Lung (tissue), 12 donors: Measurements from ENCODE around the gene PCSK4. TPM values are rescaled to one million over a fixed set of nuclear protein-coding genes. Genes with fewer than 3 reads are reported as not detected.

ENCODE experiments used
- ATAC-seq: fragments of 200-7000 bp; cut with Tn5 transposase; one replicate; pipeline ENCODE4 v1.9.1; 2020; ENCODE audit warnings: moderate number of reproducible peaks; ENCODE audit not compliant: insufficient read depth, low FRiP score
- DNase-seq, 3 donors: peaks; one replicate each; pipeline ENCODE4 v3.0.0-alpha.2; 2013 to 2017
- H3K27ac ChIP-seq, 2 donors: one replicate each; pipeline ENCODE4 v1.5.1; 2013; ENCODE audit warnings: mild to moderate bottlenecking in 2 of 2, moderate library complexity in 2 of 2, control low read depth in 1 of 2, inconsistent platforms in 1 of 2, low read depth in 1 of 2, low read length in 1 of 2
- H3K27me3 ChIP-seq, 3 donors: one replicate each; pipeline ENCODE4 v1.5.1; 2013; ENCODE audit warnings: low read length in 2 of 3; ENCODE audit not compliant: control insufficient read depth in 3 of 3, insufficient read depth in 3 of 3
- H3K36me3 ChIP-seq, 4 donors: one replicate each; pipeline ENCODE4 v1.5.1; 2013; ENCODE audit warnings: low read length in 4 of 4, mild to moderate bottlenecking in 1 of 4, moderate library complexity in 1 of 4; ENCODE audit not compliant: control insufficient read depth in 4 of 4, insufficient read depth in 4 of 4
- H3K4me1 ChIP-seq, 5 donors: one replicate each; pipeline ENCODE4 v1.5.1; 2013; ENCODE audit warnings: low read length in 5 of 5, mild to moderate bottlenecking in 2 of 5, moderate library complexity in 1 of 5; ENCODE audit not compliant: control insufficient read depth in 5 of 5, insufficient read depth in 5 of 5
- H3K4me3 ChIP-seq: one replicate; pipeline ENCODE4 v1.5.1; 2013; ENCODE audit warnings: mild to moderate bottlenecking, control low read depth, moderate library complexity
- H3K9ac ChIP-seq, 2 donors: one replicate each; pipeline ENCODE4 v1.5.1; 2013; ENCODE audit warnings: low read length in 2 of 2, control low read depth in 1 of 2; ENCODE audit not compliant: insufficient read depth in 1 of 2
- H3K9me3 ChIP-seq, 4 donors: one replicate each; pipeline ENCODE4 v1.5.1; 2013; ENCODE audit warnings: low read length in 3 of 4, mild to moderate bottlenecking in 1 of 4, moderate library complexity in 1 of 4; ENCODE audit not compliant: control insufficient read depth in 4 of 4, insufficient read depth in 3 of 4
- WGBS, 2 donors: extraction: QIAGEN DNeasy Blood & Tissue Kit; methylation state at CpG; one replicate each; pipeline ENCODE4 v1.1.7; 2013; 5-methylcytosine and 5-hydroxymethylcytosine counted together
- polyA plus RNA-seq, 2 donors: library from polyadenylated mRNA; stranded (reverse); fragments of 200-250 nt; gene quantifications; one replicate each; pipeline ENCODE4 v1.2.1, GENCODE V29; 2013
- total RNA-seq, 2 donors: library from RNA; depleted of rRNA in 1 of 2; stranded (reverse); fragments of >200 nt in 1 of 2; gene quantifications; one replicate each; pipeline ENCODE4 v1.2.1, GENCODE V29; 2014 to 2021
- TF ChIP-seq, protein P1 (sequence below): IDR thresholded peaks from 2 replicates; pipeline ENCODE4 v1.5.1; 2012; ENCODE audit warnings: mild to moderate bottlenecking; ENCODE audit errors: control extremely low read depth, extremely low read depth
- donor health status: control.
- donor health status: control.
- donor health status: Bipolar disorder and iron deficiency.
- donor health status: healthy.
- donor health status: DM: yes; HTN: yes; CAD: no.

Gene PCSK4
- total and polyA plus RNA-seq, 4 donors: 2.3 to 7.9 (median 5.4) TPM

DNA sequence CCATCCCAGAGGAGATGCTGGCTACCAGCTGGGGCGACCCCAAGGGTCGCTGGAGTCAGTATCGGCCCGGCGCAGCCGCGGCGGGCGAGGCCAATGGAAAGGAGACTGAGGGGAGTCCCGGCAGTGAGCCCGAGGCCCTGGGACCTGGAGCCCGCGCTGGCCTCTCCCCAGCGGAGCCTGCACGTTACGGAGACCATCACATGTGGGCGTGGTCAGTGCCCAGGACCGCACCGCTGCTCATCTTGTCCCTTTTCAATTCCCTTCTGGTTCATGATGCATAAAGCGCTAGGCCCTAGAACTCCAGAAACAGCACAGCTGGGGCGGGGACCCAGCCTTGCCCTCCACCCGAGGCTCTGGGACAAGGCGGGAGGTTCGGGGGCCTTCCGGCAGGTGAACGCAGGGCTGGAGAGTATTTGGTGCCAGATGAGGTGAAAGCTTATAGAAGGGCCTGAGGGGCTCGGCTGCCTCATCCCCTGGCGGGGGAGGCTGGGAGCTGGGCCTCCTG, 19.1 kb downstream of the PCSK4 start:
- H3K36me3 ChIP-seq: peaks cover 0 to 14% (median 2%) of the 10 kb centered on the region in 4 donors
- no peak for DNase-seq
- H3K27ac ChIP-seq: no peak overlapping the region
- H3K4me1 ChIP-seq: peaks cover 0 to 47% (median 11%) of the 10 kb centered on the region in 5 donors
- peaks cover 0 to 14% (median 0%) of the 10 kb centered on the region in 4 donors for H3K9me3 ChIP-seq
- no peak for ATAC-seq
- WGBS, 2 donors: 5 to 7% methylated on average over 27 to 28 of the region's 28 CpGs
- TF ChIP-seq, protein P1, sequence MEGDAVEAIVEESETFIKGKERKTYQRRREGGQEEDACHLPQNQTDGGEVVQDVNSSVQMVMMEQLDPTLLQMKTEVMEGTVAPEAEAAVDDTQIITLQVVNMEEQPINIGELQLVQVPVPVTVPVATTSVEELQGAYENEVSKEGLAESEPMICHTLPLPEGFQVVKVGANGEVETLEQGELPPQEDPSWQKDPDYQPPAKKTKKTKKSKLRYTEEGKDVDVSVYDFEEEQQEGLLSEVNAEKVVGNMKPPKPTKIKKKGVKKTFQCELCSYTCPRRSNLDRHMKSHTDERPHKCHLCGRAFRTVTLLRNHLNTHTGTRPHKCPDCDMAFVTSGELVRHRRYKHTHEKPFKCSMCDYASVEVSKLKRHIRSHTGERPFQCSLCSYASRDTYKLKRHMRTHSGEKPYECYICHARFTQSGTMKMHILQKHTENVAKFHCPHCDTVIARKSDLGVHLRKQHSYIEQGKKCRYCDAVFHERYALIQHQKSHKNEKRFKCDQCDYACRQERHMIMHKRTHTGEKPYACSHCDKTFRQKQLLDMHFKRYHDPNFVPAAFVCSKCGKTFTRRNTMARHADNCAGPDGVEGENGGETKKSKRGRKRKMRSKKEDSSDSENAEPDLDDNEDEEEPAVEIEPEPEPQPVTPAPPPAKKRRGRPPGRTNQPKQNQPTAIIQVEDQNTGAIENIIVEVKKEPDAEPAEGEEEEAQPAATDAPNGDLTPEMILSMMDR: no peak
- H3K27me3 ChIP-seq: peaks cover 13 to 38% (median 34%) of the 10 kb centered on the region in 3 donors
- H3K9ac ChIP-seq: no peak overlapping the region
- no peak overlapping the region for H3K4me3 ChIP-seq

DNA sequence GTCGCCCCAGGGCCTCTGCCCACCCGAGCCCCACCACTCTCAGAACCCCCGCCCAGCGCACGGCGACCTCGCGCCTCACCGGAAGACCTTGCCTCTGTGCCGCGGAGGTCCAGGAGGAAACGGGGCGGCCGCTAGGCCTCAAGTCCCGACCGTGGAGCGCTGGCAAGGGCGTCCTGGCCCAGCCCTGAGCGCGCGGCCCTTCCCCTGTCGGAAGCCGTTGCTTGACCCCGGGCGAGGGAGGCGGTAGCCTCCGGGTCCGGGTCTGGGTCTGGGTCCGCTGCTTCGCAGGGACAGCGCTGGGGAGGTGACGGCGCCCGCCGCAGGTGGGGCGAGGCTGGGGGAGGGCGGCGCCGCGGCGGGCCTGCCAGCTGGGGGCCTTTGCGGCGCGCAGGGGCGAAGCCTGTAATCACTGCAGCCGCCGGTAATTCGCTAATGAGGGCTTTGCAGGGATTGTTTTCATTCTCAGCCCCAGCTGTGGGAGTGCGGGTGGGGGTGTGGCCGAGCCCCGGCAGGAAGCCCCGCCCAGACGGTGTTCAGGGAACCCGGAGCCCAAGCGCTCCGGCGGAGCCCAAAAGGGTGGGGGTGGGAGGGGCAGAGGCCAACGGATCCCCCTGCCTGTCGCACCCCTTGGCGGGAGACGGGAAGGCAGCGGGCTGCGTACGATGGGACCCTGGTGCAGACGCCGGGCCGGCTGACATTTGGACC, 19.7 kb downstream of the PCSK4 start:
- Histone ChIP-seq H3K4me1 (peaks cover 0 to 53% (median 11%) of the 10 kb centered on the region in 5 donors), H3K4me3 (no peak overlapping the region), H3K9ac (no peak overlapping the region), H3K27me3 (peaks cover 16 to 38% (median 34%) of the 10 kb centered on the region in 3 donors), H3K27ac (no peak overlapping the region), H3K9me3 (peaks cover 0 to 14% (median 0%) of the 10 kb centered on the region in 4 donors), H3K36me3 (peaks cover 0 to 10% (median 0%) of the 10 kb centered on the region in 4 donors)
- 0 to 1% methylated on average over 63 to 67 of the region's 67 CpGs for WGBS, 2 donors
- DNase-seq (no peak), ATAC-seq (no peak)
- TF ChIP-seq, protein P1: no peak

DNA sequence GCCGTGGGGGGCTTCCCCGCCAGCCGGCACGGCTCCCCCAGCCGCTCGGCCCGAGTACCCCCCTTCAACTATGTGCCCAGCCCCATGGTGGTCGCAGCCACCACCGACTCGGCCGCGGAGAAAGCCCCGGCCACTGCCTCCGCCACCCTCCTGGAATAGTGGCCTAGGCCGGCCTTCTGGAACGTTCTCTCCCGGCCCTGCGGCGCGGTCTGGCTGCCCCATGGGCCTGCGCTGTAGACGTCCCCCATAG, 20.2 kb downstream of the PCSK4 start:
- peaks cover 0 to 7% (median 0%) of the 10 kb centered on the region in 4 donors for H3K36me3 ChIP-seq
- no peak overlapping the region for H3K27ac ChIP-seq
- H3K9me3 ChIP-seq: peaks cover 0 to 14% (median 0%) of the 10 kb centered on the region in 4 donors
- H3K4me3 ChIP-seq: no peak overlapping the region
- no peak for ATAC-seq
- no peak overlapping the region for H3K9ac ChIP-seq
- TF ChIP-seq, protein P1: no peak
- peaks cover 0 to 57% (median 11%) of the 10 kb centered on the region in 5 donors for H3K4me1 ChIP-seq
- peaks cover 16 to 40% (median 36%) of the 10 kb centered on the region in 3 donors for H3K27me3 ChIP-seq
- no peak for DNase-seq
- whole genome bisulfite sequencing, 2 donors: 5 to 8% methylated on average over 22 of the region's 22 CpGs
